ENCODE results near the gene PIP5K1C. TPM values are rescaled to one million over a fixed set of nuclear protein-coding genes. Genes with fewer than 3 reads are reported as not detected.

PIP5K1C gene
- total and polyA plus RNA-seq, 9 of the 15 experiments (the other 6 are each of a cell fraction or from before 2014, with no cell fraction given), result 0.38 to 22.1 (median 4.1) TPM

GRCh38 chr19:3591876-3592613 is 108.2 kb downstream of the PIP5K1C start:
- POLR2A ChIA-PET, result interaction anchor here (0.5 to 3.1 kb wide), 9 partner anchors 7 to 1213 kb away, joined by 3 to 29 read pairs (median 4); partner anchors contain the start of genes GIPC3 and TBXA2R

More at GRCh38 chr19:3591876-3592613, 108.2 kb downstream of the PIP5K1C start:
- H4K20me1 ChIP-seq (replicated peaks; ENCODE audit: control insufficient read depth, insufficient read depth, low read length), result no peaks in the 10 kb centered on the region
- no peaks in the 10 kb centered on the region for H3K79me2 ChIP-seq (ENCODE audit: control insufficient read depth, insufficient read depth, low read length)
- ATAC-seq, result no peak
- no peaks in the 10 kb centered on the region for H3K27me3 ChIP-seq (ENCODE audit: control insufficient read depth in 2 of 2, insufficient read depth in 2 of 2, low read length in 2 of 2)
- intact Hi-C loops (cut with micrococcal nuclease), result no loop called here
- 56% methylated on average over 8 of the region's 9 CpGs for WGBS (ENCODE audit: insufficient coverage, low coverage, missing lambda C conversion rate)
- CTCF ChIA-PET (ENCODE audit: low intra/inter-chr PET ratio), result no interaction called here
- TF ChIP-seq CEBPB (tag; IDR thresholded peaks at IDR 0.05) (no peak), CREBBP (IDR thresholded peaks at IDR 0.05; ENCODE audit: low read depth, low read length) (no peak), CREB3L1 (IDR thresholded peaks at IDR 0.05; ENCODE audit: borderline replicate concordance, low read depth) (peak; percentile 49; the same call in 1 of the 2 replicates), TFAP4 (CRISPR knock-in tag; IDR thresholded peaks at IDR 0.05; ENCODE audit: borderline replicate concordance) (peak; percentile 19; the same call in 1 of the 2 replicates), SLC30A9 (CRISPR knock-in tag; IDR thresholded peaks at IDR 0.05) (no peak)
- no peaks in the 10 kb centered on the region for H3K9me1 ChIP-seq (ENCODE audit: control insufficient read depth, insufficient read depth, low read length)
- FAIRE-seq, result no peak
- peaks cover 3% of the 10 kb centered on the region; the same call in 1 of the 3 replicates for H3K36me3 ChIP-seq (ENCODE audit: control insufficient read depth, insufficient read depth, low read length)
- DNase-seq (ENCODE audit: extremely low read depth in 1 of 4, low spot score in 3 of 4), result no peak
- peaks cover 0 to 14% of the 10 kb centered on the region in 2 experiments; a peak in 1 of 5 replicates for H3K4me1 ChIP-seq (replicated peaks in 1 of 2; ENCODE audit: control insufficient read depth in 2 of 2, insufficient read depth in 2 of 2, low read length in 2 of 2)
- H3K27ac ChIP-seq (ENCODE audit: extremely low read depth, low read depth, low read length), result no peak overlapping the region
- H3K9me3 ChIP-seq (replicated peaks; ENCODE audit: control insufficient read depth, insufficient read depth, low read depth, low read length), result peaks cover 14% of the 10 kb centered on the region
- BruUV-seq (replicated peaks), result no TSS peak
- no peak overlapping the region for H3K4me3 ChIP-seq
- no peak overlapping the region for H3K9ac ChIP-seq (ENCODE audit: insufficient read depth in 1 of 2, low read depth in 2 of 2, low read length in 2 of 2)
- H3K4me2 ChIP-seq (ENCODE audit: insufficient read depth, low read length), result no peak overlapping the region
- in situ Hi-C loops (cut with MboI), result no loop called here
- no peak overlapping the region for H2AFZ ChIP-seq (ENCODE audit: low read depth, low read length)
